HCT116 (cell line): Measurements from ENCODE around the gene ATG5.

ENCODE experiments used
- ATF3 ChIP-seq: IDR thresholded peaks from 2 replicates; pipeline ENCODE4 v1.6.1; 2012
- CTCF ChIP-seq, 3 experiments: fragments of 200-600 bp in 1 of 3; sonication (generic) in 1 of 3; IDR thresholded peaks in 2 of 3; conservative IDR thresholded peaks in 1 of 3; 2 replicates each; pipeline ENCODE4 v1.5.1; 2012 to 2017; ENCODE audit warnings: low read depth in 2 of 3, low read length in 2 of 3, antibody characterized with exemption in 1 of 3, borderline replicate concordance in 1 of 3, control low read depth in 1 of 3, mild to moderate bottlenecking in 1 of 3, mixed read lengths in 1 of 3, mixed run types in 1 of 3, moderate library complexity in 1 of 3; ENCODE audit not compliant: insufficient read depth in 1 of 3
- ELF1 ChIP-seq: IDR thresholded peaks from 2 replicates; pipeline ENCODE4 v1.6.1; 2012; ENCODE audit warnings: low read depth, borderline replicate concordance
- EZH2 ChIP-seq: fragments of 200-600 bp; sonication (generic); IDR thresholded peaks from 2 replicates; pipeline ENCODE4 v1.6.1; 2017; ENCODE audit warnings: antibody characterized with exemption, mixed run types
- FOSL1 ChIP-seq: IDR thresholded peaks from 2 replicates; pipeline ENCODE4 v1.6.1; 2012; ENCODE audit warnings: low read depth
- JUND ChIP-seq: IDR thresholded peaks from 2 replicates; pipeline ENCODE4 v1.6.1; 2012
- MAX ChIP-seq: IDR thresholded peaks from 2 replicates; pipeline ENCODE4 v1.6.1; 2012
- POLR2A ChIP-seq: IDR thresholded peaks from 2 replicates; pipeline ENCODE4 v1.7.0; 2011; ENCODE audit warnings: borderline replicate concordance; ENCODE audit not compliant: insufficient read depth, insufficient read length; ENCODE audit errors: extremely low read depth
- POLR2AphosphoS5 ChIP-seq: IDR thresholded peaks from 2 replicates; pipeline ENCODE4 v1.6.1; 2011; ENCODE audit warnings: mild to moderate bottlenecking, low read depth, low read length, moderate library complexity
- RAD21 ChIP-seq: IDR thresholded peaks from 2 replicates; pipeline ENCODE4 v1.6.1; 2012; ENCODE audit warnings: low read depth, mild to moderate bottlenecking
- SRF ChIP-seq: IDR thresholded peaks from 2 replicates; pipeline ENCODE4 v1.6.1; 2012; ENCODE audit warnings: low read depth
- ZNF274 ChIP-seq: fragments of 200-500 bp; sonication (Bioruptor generic); IDR thresholded peaks from 2 replicates; pipeline ENCODE4 v1.6.1; 2014; ENCODE audit warnings: mild to moderate bottlenecking, low read depth, low read length, inconsistent platforms

GRCh38 chr6:106136845-106137244 is 188.7 kb downstream of the ATG5 start:
- TF ChIP-seq CTCF (IDR thresholded peaks at IDR 0.05 in 2 of 3, conservative IDR thresholded peaks at IDR 0.05 in 1 of 3; ENCODE audit: borderline replicate concordance in 1 of 3, insufficient read depth in 1 of 3, low read depth in 2 of 3, low read length in 2 of 3), result no peak
- TF ChIP-seq ELF1, result no peak
- TF ChIP-seq POLR2A, result no peak
- no peak for TF ChIP-seq SRF
- no peak for TF ChIP-seq JUND
- no peak for TF ChIP-seq ATF3
- no peak for TF ChIP-seq MAX
- no peak for TF ChIP-seq RAD21
- TF ChIP-seq POLR2AphosphoS5, result no peak
- TF ChIP-seq FOSL1, result no peak
- no peak for TF ChIP-seq EZH2
- TF ChIP-seq ZNF274, result no peak
